Trophoblast cell (in vitro differentiated cells and primary cell): ENCODE results near the gene KAT7.
A peak's percentile ranks its signal among the peaks of the same experiment; 100 is the strongest.

ENCODE experiments used
- DNase-seq, 2 donors: peaks; one replicate each; pipeline ENCODE4 v3.0.0-alpha.2; 2016
- H2AFZ ChIP-seq: 2 replicates; pipeline ENCODE4 v1.6.1; 2013; ENCODE audit warnings: low read length, moderate library complexity, mild to moderate bottlenecking; ENCODE audit not compliant: insufficient read depth, poor library complexity
- H2AK5ac ChIP-seq: 2 replicates; pipeline ENCODE4 v1.6.1; 2013; ENCODE audit warnings: mild to moderate bottlenecking, low read length
- H2BK120ac ChIP-seq: 2 replicates; pipeline ENCODE4 v1.6.1; 2013; ENCODE audit warnings: low read length, mild to moderate bottlenecking, moderate library complexity; ENCODE audit not compliant: insufficient read depth, poor library complexity
- H2BK12ac ChIP-seq: 2 replicates; pipeline ENCODE4 v1.6.1; 2013; ENCODE audit warnings: mild to moderate bottlenecking, low read length, moderate library complexity
- H2BK5ac ChIP-seq: 2 replicates; pipeline ENCODE4 v1.6.1; 2013; ENCODE audit warnings: low read length, low read depth, moderate library complexity, mild to moderate bottlenecking; ENCODE audit not compliant: poor library complexity
- H3K14ac ChIP-seq: 2 replicates; pipeline ENCODE4 v1.6.1; 2013; ENCODE audit warnings: mild to moderate bottlenecking, low read length
- H3K18ac ChIP-seq: 2 replicates; pipeline ENCODE4 v1.6.1; 2013; ENCODE audit warnings: mild to moderate bottlenecking, low read length
- H3K23ac ChIP-seq: 2 replicates; pipeline ENCODE4 v1.6.1; 2013; ENCODE audit warnings: low read length
- H3K27ac ChIP-seq: 2 replicates; pipeline ENCODE4 v1.5.1; 2013; ENCODE audit warnings: low read depth, mild to moderate bottlenecking, inconsistent platforms, low read length, moderate library complexity
- H3K27me3 ChIP-seq: 2 replicates; pipeline ENCODE4 v1.6.1; 2013; ENCODE audit warnings: inconsistent platforms, mild to moderate bottlenecking, low read length, moderate library complexity; ENCODE audit not compliant: insufficient read depth
- H3K36me3 ChIP-seq, 2 experiments: 1 replicate in 1 of 2; 2 replicates in 1 of 2; pipeline ENCODE4 v1.6.1; 2013; ENCODE audit warnings: low read length in 2 of 2, mild to moderate bottlenecking in 2 of 2, moderate library complexity in 1 of 2; ENCODE audit not compliant: insufficient read depth in 2 of 2, control insufficient read depth in 1 of 2
- H3K4ac ChIP-seq: 2 replicates; pipeline ENCODE4 v1.6.1; 2013; ENCODE audit warnings: low read depth, mild to moderate bottlenecking, low read length, moderate library complexity
- H3K4me1 ChIP-seq, 2 experiments: 1 replicate in 1 of 2; 2 replicates in 1 of 2; pipeline ENCODE4 v1.6.1; 2013; ENCODE audit warnings: low read length in 2 of 2, mild to moderate bottlenecking in 2 of 2, moderate library complexity in 1 of 2; ENCODE audit not compliant: insufficient read depth in 2 of 2, control insufficient read depth in 1 of 2
- H3K4me2 ChIP-seq: 2 replicates; pipeline ENCODE4 v1.6.1; 2013; ENCODE audit warnings: inconsistent platforms, mild to moderate bottlenecking, low read length, moderate library complexity
- H3K4me3 ChIP-seq: 2 replicates; pipeline ENCODE4 v1.5.1; 2013; ENCODE audit warnings: mild to moderate bottlenecking, low read depth, low read length, inconsistent platforms
- H3K79me1 ChIP-seq: one replicate; pipeline ENCODE4 v1.6.1; 2013; ENCODE audit warnings: low read length
- H3K79me2 ChIP-seq: 2 replicates; pipeline ENCODE4 v1.6.1; 2013; ENCODE audit warnings: low read length, mild to moderate bottlenecking; ENCODE audit not compliant: control insufficient read depth, insufficient read depth, poor library complexity
- H3K9ac ChIP-seq: 2 replicates; pipeline ENCODE4 v1.6.1; 2013; ENCODE audit warnings: mild to moderate bottlenecking, low read length
- H3K9me3 ChIP-seq: 2 replicates; pipeline ENCODE4 v1.6.1; 2013; ENCODE audit warnings: low read depth, mild to moderate bottlenecking, control low read depth, inconsistent platforms, low read length; ENCODE audit not compliant: insufficient read depth
- H4K12ac ChIP-seq: 2 replicates; pipeline ENCODE4 v1.6.1; 2013; ENCODE audit warnings: low read depth, mild to moderate bottlenecking, low read length, moderate library complexity
- H4K8ac ChIP-seq: 2 replicates; pipeline ENCODE4 v1.6.1; 2013; ENCODE audit warnings: low read depth, mild to moderate bottlenecking, low read length, moderate library complexity
- H4K91ac ChIP-seq: one replicate; pipeline ENCODE4 v1.6.1; 2013; ENCODE audit warnings: low read depth, mild to moderate bottlenecking, low read length, moderate library complexity
- WGBS: extraction: QIAGEN DNeasy Blood & Tissue Kit; methylation state at CpG from one replicate; pipeline ENCODE4 v1.1.7; 2013; ENCODE audit warnings: missing lambda C conversion rate; ENCODE audit not compliant: insufficient read length, insufficient coverage; ENCODE audit errors: extremely low coverage; 5-methylcytosine and 5-hydroxymethylcytosine counted together

Gene KAT7

GRCh38 chr17:49830605-49831004, 42.1 kb downstream of the KAT7 start:
- Histone ChIP-seq H3K23ac (no peak overlapping the region), H3K36me3 (peaks cover 12 to 32% of the 10 kb centered on the region in 2 experiments), H3K79me2 (no peaks in the 10 kb centered on the region), H3K18ac (no peak overlapping the region), H2BK5ac (no peak overlapping the region), H3K4me1 (peaks cover 8 to 9% of the 10 kb centered on the region in 2 experiments), H2AFZ (no peak overlapping the region), H3K9ac (no peak overlapping the region), H4K91ac (no peak overlapping the region), H3K4me3 (no peak overlapping the region), H4K8ac (no peak overlapping the region), H3K14ac (no peak overlapping the region), H3K9me3 (no peaks in the 10 kb centered on the region), H3K27ac (peak overlapping the region; percentile 0), H3K79me1 (peaks cover 2% of the 10 kb centered on the region), H3K4me2 (no peak overlapping the region), H3K4ac (no peak overlapping the region), H2BK120ac (no peak overlapping the region), H2BK12ac (no peak overlapping the region), H2AK5ac (no peak overlapping the region), H3K27me3 (no peaks in the 10 kb centered on the region), H4K12ac (no peak overlapping the region)
- WGBS = no CpG with 5 or more reads among the region's 1 CpG
- peak in 1 of 2 donors; percentile 61 for DNase-seq

GRCh38 chr17:49832840-49833599, 44.5 kb downstream of the KAT7 start:
- Histone ChIP-seq H3K14ac (no peak overlapping the region), H3K4me1 (peaks cover 9 to 15% of the 10 kb centered on the region in 2 experiments), H3K9me3 (no peaks in the 10 kb centered on the region), H3K9ac (no peak overlapping the region), H2AK5ac (no peak overlapping the region), H4K12ac (no peak overlapping the region), H3K18ac (no peak overlapping the region), H3K36me3 (peaks cover 4 to 18% of the 10 kb centered on the region in 2 experiments), H3K79me2 (no peaks in the 10 kb centered on the region), H3K79me1 (peaks cover 2% of the 10 kb centered on the region), H3K23ac (no peak overlapping the region), H2BK12ac (no peak overlapping the region), H2BK5ac (no peak overlapping the region), H4K91ac (no peak overlapping the region), H2BK120ac (no peak overlapping the region), H3K4me2 (no peak overlapping the region), H3K27ac (no peak overlapping the region), H3K4ac (no peak overlapping the region), H2AFZ (no peak overlapping the region), H4K8ac (no peak overlapping the region), H3K27me3 (no peaks in the 10 kb centered on the region), H3K4me3 (no peak overlapping the region)
- WGBS = no CpG with 5 or more reads among the region's 7 CpGs
- DNase-seq = no peak

GRCh38 chr17:49834118-49834743, 45.8 kb downstream of the KAT7 start:
- Histone ChIP-seq H3K9ac (no peak overlapping the region), H2AK5ac (no peak overlapping the region), H2BK12ac (no peak overlapping the region), H4K12ac (no peak overlapping the region), H3K9me3 (no peaks in the 10 kb centered on the region), H3K14ac (no peak overlapping the region), H3K36me3 (peaks cover 6 to 21% of the 10 kb centered on the region in 2 experiments), H2BK5ac (no peak overlapping the region), H3K4me3 (no peak overlapping the region), H2BK120ac (no peak overlapping the region), H4K8ac (no peak overlapping the region), H3K27ac (no peak overlapping the region), H2AFZ (no peak overlapping the region), H4K91ac (no peak overlapping the region), H3K18ac (no peak overlapping the region), H3K27me3 (no peaks in the 10 kb centered on the region), H3K23ac (no peak overlapping the region), H3K4me2 (no peak overlapping the region), H3K4me1 (peaks cover 9 to 15% of the 10 kb centered on the region in 2 experiments), H3K4ac (no peak overlapping the region), H3K79me1 (peaks cover 2% of the 10 kb centered on the region), H3K79me2 (no peaks in the 10 kb centered on the region)
- no CpG with 5 or more reads among the region's 19 CpGs for WGBS
- DNase-seq = no peak

- Histone ChIP-seq H3K4me2 (no peak overlapping the region), H4K91ac (no peak overlapping the region), H3K27ac (no peak overlapping the region), H3K4me3 (no peak overlapping the region), H3K9ac (no peak overlapping the region), H3K36me3 (peaks cover 6 to 18% of the 10 kb centered on the region in 2 experiments), H4K8ac (no peak overlapping the region), H2AFZ (no peak overlapping the region), H3K18ac (no peak overlapping the region), H2BK12ac (no peak overlapping the region), H3K27me3 (no peaks in the 10 kb centered on the region), H3K9me3 (no peaks in the 10 kb centered on the region), H3K79me2 (no peaks in the 10 kb centered on the region), H3K23ac (no peak overlapping the region), H3K4me1 (peaks cover under 1 to 10% of the 10 kb centered on the region in 2 experiments), H2BK5ac (no peak overlapping the region), H4K12ac (no peak overlapping the region), H2AK5ac (no peak overlapping the region), H2BK120ac (no peak overlapping the region), H3K79me1 (no peaks in the 10 kb centered on the region), H3K4ac (no peak overlapping the region), H3K14ac (no peak overlapping the region)
- DNase-seq = no peak
- no CpG with 5 or more reads among the region's 7 CpGs for WGBS
These were observed 47.0 kb downstream of the KAT7 start for GRCh38 chr17:49835472-49835871.
